Activated CD8-positive, alpha-beta T cell treated with anti-CD3 and anti-CD28 coated beads for 36 hours (primary cell): ENCODE data around the gene ZC3H8. TPM values are rescaled to one million over a fixed set of nuclear protein-coding genes. Genes with fewer than 3 reads are reported as not detected.

Experiments used
- ATAC-seq: fragments of 200-7000 bp; cut with Tn5 transposase; one replicate; pipeline ENCODE4 v1.10.0; 2021; ENCODE audit warnings: mild to moderate bottlenecking, moderate library complexity
- CTCF ChIA-PET: fragments of 350-600 bp; sonication (Branson Sonifier 250); formaldehyde crosslinking; loops from one replicate; lab custom pipeline; 2021; ENCODE audit warnings: antibody characterized with exemption; lab: Charles Lee
- POLR2A ChIA-PET: fragments of 350-600 bp; sonication (Branson Sonifier 250); formaldehyde crosslinking; loops from one replicate; lab custom pipeline; 2021; ENCODE audit warnings: antibody characterized with exemption; lab: Charles Lee
- DNase-seq: peaks from one replicate; pipeline ENCODE4 v3.0.0-alpha.2; 2020
- H3K27ac Mint-ChIP-seq: one replicate; pipeline ENCODE4 v1.8.0; 2021; ENCODE audit warnings: mild to moderate bottlenecking, mixed read lengths
- H3K27me3 Mint-ChIP-seq: one replicate; pipeline ENCODE4 v1.8.0; 2021; ENCODE audit warnings: mixed read lengths
- H3K36me3 Mint-ChIP-seq: one replicate; pipeline ENCODE4 v1.8.0; 2021; ENCODE audit warnings: low read depth, mixed read lengths
- H3K4me1 Mint-ChIP-seq: one replicate; pipeline ENCODE4 v1.8.0; 2021; ENCODE audit warnings: low read depth, mixed read lengths
- H3K4me3 Mint-ChIP-seq: one replicate; pipeline ENCODE4 v1.8.0; 2021; ENCODE audit warnings: mild to moderate bottlenecking, moderate library complexity, mixed read lengths
- H3K9me3 Mint-ChIP-seq: one replicate; pipeline ENCODE4 v1.8.0; 2021; ENCODE audit warnings: mixed read lengths
- CTCF ChIP-seq: fragments of 200-600 bp; IDR thresholded peaks from one replicate; pipeline ENCODE4 v1.8.0; 2022; ENCODE audit warnings: antibody characterized with exemption, mild to moderate bottlenecking
- intact Hi-C: fragments of 100-400 bp; cut with micrococcal nuclease; formaldehyde crosslinking; loops from one replicate; pipeline ENCODE4 v1.10.0; 2022
- total RNA-seq, 2 experiments: library from RNA; stranded (reverse); gene quantifications; one replicate each; pipeline ENCODE4 v1.2.3, GENCODE V29; 2021

ZC3H8 gene
- total RNA-seq, 2 experiments from 2014 or later, result 16.7 to 22.1 TPM

DNA sequence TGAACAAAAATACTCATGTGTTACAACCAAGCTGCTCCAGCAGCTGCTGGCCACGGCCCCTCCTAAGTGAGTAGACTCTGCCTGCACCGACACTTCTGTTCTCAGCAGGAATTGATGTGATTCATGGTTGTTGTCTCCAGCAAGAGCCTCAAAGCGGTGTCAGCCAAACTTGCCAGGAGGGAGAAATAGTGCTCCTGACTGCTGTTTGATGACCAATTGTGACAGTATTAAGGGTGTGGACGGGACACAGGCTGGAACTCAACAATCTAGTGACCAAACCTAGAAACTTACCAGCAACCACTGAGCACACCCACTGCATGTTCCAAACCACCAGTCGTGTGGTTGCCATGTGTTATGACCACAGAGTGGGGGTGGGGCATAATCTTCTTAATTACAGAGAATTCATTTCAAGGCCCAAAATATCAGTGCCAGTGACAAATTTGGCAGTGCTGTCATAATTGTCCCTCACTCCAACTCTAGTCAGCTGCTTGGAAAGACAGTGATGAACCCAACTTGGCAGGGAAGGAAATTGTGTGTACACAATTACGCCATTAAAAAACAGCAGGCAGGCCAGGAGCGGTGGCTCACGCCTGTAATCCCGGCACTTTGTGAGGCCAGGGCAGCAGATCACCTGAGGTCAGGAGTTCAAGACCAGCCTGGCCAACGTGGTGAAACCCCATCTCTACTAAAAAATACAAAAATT is 86.3 kb downstream of the ZC3H8 start:
- intact Hi-C loops, result no loop called here
- Mint-ChIP-seq H3K9me3 (no peaks in the 10 kb centered on the region), H3K4me1 (peaks cover 9% of the 10 kb centered on the region), H3K4me3 (no peak overlapping the region), H3K27ac (no peak overlapping the region), H3K36me3 (no peaks in the 10 kb centered on the region), H3K27me3 (no peaks in the 10 kb centered on the region)
- peak; percentile 24 for ATAC-seq
- CTCF ChIA-PET, result interaction anchor here (1.0 kb wide), 1 partner anchor 10 kb away, joined by 3 read pairs; no protein-coding TSS in a partner anchor
- POLR2A ChIA-PET, result interaction anchor here (1.5 kb wide), 1 partner anchor 14 kb away, joined by 4 read pairs; no protein-coding TSS in a partner anchor
- no peak for TF ChIP-seq CTCF
- DNase-seq, result no peak

- intact Hi-C loops, result no loop called here
These were observed 87.9 kb downstream of the ZC3H8 start for GRCh38 chr2:112166806-112167499.

GRCh38 chr2:112165296-112165695 is 89.5 kb downstream of the ZC3H8 start:
- Mint-ChIP-seq H3K27me3 (no peaks in the 10 kb centered on the region), H3K9me3 (no peaks in the 10 kb centered on the region), H3K27ac (no peak overlapping the region), H3K4me1 (peaks cover 9% of the 10 kb centered on the region), H3K36me3 (no peaks in the 10 kb centered on the region), H3K4me3 (no peak overlapping the region)
- CTCF ChIA-PET, result no interaction called here
- DNase-seq (no peak), ATAC-seq (no peak)
- POLR2A ChIA-PET, result interaction anchor here (0.6 kb wide), 1 partner anchor 31 kb away, joined by 3 read pairs; no protein-coding TSS in a partner anchor
- intact Hi-C loops, result no loop called here
- no peak for TF ChIP-seq CTCF

More at GRCh38 chr2:112166806-112167499, 87.9 kb downstream of the ZC3H8 start:
- Mint-ChIP-seq H3K9me3 (no peaks in the 10 kb centered on the region), H3K4me3 (no peak overlapping the region), H3K4me1 (peaks cover 9% of the 10 kb centered on the region), H3K27me3 (no peaks in the 10 kb centered on the region), H3K36me3 (no peaks in the 10 kb centered on the region), H3K27ac (no peak overlapping the region)
- POLR2A ChIA-PET, result interaction anchor here (0.7 kb wide), 1 partner anchor 1689 kb away, joined by 3 read pairs; no protein-coding TSS in a partner anchor
- TF ChIP-seq CTCF, result no peak
- ATAC-seq (peak; percentile 74), DNase-seq (peak; percentile 48)
- CTCF ChIA-PET, result no interaction called here

- Mint-ChIP-seq H3K4me3 (no peak overlapping the region), H3K4me1 (peaks cover 9% of the 10 kb centered on the region), H3K27me3 (no peaks in the 10 kb centered on the region), H3K27ac (no peak overlapping the region), H3K9me3 (no peaks in the 10 kb centered on the region), H3K36me3 (no peaks in the 10 kb centered on the region)
- intact Hi-C loops, result no loop called here
- ChIA-PET CTCF (no interaction called here), POLR2A (interaction anchor here (0.6 to 0.9 kb wide), 2 partner anchors 32 to 53 kb away, joined by 3 read pairs; no protein-coding TSS in a partner anchor)
- no peak for ATAC-seq
- no peak for DNase-seq
- no peak for TF ChIP-seq CTCF
These were observed 90.0 kb downstream of the ZC3H8 start for GRCh38 chr2:112164876-112165275.
